SW 1271 (cell line): ENCODE data around the gene ARMC5.
A peak's percentile ranks its signal among the peaks of the same experiment; 100 is the strongest.
"Not testable (repeated sequence)": the region's sequence is repeated elsewhere in the genome, so short reads cannot be mapped to it uniquely, and the experiment has no call there.

Source experiments
- DNase-seq, 2 experiments: peaks; one replicate each; lab custom pipeline; 2025; lab: John Stamatoyannopoulos, UW

Gene ARMC5

DNA sequence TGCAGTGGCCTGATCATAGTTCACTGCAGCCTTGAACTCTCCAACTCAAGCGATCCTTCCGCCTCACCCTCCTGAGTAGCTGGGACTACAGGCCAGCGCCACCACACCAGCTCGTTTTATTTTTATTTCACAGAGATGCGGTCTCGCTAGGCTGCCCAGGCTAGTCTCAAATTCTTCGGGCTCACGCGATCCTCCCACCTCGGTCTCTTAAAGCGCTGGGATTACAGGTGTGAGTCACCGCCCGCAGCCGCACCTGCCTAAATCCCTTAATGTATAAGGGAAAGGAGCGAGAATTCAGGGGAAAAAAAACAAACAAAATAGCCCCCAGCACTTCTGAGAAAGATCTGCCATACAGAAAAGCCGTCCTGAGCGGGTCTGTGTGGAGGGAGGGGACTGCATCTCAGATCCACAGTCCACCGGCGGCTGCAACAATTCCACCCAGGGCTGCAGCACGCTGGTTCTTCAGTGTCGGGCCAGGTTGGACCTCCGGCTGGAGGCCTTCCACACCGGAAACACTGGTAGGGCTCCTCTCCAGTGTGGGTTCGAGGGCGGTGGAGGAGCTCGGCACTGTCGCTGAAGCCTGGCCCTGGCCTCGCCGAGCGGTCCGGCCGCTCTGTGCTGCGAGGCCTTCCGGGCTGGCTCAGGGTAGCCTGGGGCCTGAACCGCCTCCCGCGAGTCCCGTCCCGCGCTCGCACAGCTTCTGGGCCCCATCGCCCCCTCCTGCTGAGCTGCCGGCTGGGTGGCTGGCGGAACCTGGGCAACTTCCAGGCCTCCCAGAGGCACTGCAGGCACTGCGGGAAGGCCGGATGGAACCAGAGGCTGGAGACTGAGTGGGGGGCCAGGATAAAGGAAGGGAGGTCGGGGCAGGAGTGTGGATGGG lies 23.7 kb upstream of the ARMC5 start:
- DNase-seq, result no peak

DNA sequence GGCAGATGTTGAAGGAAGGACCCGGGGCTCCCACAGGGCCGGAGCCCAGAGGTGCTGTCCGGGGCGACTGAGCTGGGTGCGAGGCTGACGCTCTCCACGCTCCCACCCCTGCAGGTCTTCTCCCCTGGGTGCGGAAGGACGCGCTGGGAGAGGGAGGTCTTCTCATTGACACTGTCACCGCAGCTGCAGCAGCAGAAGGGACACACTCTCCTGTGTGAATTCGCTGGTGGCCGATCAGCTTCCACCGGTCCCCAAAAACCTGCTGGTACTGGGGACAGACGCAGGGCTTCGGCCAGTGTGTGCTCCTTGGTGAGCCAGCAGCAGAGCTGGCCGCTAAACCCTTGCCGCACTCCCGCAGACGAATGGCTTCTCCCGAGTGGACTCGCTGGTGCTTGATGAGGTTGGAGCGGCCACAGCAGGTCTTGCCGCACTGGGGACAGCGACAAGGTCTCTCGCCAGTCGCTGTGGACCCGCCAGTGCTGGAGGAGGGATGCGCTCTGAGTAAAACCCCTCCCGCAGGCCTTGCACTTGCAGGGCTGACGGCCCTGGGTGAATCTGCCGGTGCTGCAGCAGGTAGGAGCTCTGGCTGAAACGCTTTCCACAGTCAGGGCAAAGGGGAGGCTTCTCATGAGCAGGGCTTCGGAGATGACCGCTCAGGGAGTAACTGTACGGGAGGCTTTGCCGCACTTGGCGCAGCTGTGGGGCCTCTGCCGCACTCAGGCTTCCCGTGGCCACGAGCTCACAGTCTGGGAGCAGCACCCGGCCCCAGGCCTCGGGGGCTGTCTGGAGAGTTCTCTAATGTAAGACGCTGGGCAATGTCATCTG lies 22.9 kb upstream of the ARMC5 start:
- no peak for DNase-seq

DNA sequence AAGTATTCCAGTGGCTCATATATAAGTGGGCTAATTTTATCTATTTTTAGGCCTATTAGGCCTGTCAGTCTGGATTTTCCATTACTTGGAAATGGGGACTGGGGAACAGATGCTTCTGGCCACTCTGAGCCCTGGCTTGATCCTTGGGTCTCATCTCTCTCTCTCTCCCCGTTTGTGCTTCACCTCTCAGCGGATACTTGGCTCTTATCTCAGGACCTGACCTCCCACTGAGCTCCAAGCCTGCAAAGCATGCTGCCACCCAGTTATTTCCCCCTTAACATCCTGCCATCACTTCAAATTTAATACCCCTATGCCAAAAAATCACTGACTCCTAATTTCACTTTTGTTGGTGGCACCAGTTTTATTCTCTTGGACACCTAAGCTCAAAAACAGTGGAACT lies 20.9 kb upstream of the ARMC5 start:
- DNase-seq, result no peak

DNA sequence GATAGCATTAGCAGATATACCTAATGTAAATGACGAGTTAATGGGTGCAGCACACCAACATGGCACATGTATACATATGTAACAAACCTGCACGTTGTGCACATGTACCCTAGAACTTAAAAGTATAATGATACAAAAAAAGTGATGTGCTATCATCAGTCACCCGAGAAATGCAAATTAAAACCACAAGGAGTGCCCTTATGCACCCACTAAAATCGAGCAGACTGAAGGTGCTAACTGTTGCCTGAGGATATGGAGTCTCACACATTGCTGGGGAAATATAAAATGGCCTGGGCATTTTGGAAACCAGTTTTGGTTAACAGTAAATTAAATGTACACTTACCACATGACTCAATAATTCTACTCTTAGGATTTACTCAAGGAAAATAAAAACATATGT lies 20.3 kb upstream of the ARMC5 start:
- not testable (repeated sequence) for DNase-seq

GRCh38 chr16:31439519-31439918 lies 19.8 kb upstream of the ARMC5 start:
- DNase-seq, result no peak

- no peak for DNase-seq
These were observed 18.7 kb upstream of the ARMC5 start for GRCh38 chr16:31440516-31441184.

DNA sequence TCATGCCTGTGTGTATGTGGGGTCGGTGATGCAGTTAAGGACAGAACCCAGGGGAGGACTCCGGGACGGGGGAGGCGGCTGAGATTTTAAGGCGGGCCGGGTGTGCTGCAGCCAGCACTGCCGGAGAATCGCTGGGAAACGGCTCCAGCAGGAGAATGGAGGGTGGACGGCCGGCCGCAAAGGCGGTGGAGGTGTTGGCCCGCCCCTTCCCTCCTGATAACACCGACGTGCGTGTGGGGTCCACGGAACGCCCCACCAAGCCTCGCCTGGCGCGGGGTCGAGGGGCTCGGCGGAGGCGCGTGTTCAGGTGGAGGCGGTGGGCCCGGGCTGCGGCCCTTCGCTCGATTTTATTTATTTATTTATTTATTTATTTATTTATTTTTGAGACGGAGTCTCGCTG lies 17.3 kb upstream of the ARMC5 start:
- no peak for DNase-seq

DNA sequence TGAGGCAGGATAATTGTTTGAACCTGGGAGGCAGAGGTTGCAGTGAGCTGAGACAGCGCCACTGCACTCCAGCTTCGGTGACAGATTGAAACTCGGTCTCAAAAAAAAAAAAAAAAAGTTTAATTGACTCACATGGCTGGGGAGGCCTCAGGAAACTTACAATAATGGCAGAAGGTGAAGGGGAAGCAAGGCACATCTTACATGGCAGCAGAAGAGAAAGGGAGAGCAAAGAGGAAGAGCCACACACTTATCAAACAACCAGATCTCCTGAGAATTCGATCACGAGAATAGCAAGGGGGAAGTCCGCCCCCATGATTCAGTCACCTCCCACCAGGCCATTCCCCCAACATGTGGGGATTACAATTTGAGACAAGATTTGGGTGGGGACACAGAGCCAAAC lies 13.4 kb upstream of the ARMC5 start:
- not testable (repeated sequence) for DNase-seq

DNA sequence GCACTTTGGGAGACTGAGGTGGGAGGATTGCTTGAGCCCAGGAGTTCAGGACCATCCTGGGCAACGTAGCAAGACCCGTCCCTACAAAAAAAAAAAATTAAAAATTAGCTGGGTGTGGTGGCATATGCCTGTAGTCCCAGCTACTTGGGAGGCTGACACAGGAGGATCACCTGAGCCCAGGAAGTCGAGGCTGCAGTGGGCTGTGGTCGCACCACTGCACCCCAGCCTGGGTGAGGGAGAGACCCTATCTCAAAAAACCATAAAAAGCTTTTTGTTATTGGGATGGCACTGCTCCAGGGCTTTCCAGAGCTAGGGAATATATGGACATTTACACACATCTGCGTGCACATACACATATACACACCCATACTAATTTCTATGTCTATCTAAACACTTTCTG lies 8.1 kb upstream of the ARMC5 start:
- no peak for DNase-seq

- DNase-seq, result peak; percentile 37 to 81
These were observed 7.5 kb upstream of the ARMC5 start for GRCh38 chr16:31451681-31452351.

DNA sequence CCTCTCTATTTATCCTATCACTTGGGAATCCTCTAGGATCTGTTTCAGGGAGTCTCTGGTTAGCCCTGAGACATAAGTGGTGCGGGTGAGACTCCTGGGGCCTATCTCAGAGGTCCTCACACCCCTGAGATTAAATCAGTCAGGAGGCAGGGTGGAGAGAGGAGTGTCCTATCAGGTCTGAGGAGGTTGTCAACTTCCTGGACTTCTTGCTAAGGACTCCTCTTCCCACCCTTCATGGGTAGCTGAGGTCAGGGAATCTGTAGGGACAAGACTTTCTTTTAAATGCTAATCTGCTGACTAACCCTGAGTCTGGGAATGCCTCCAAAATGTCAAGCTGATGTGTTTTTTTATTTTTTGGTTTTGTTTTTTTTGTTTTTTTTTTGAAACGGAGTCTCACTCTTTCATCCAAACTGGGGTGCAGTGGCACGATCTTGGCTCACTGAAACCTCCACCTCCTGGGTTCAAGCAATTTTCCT lies 6.6 kb upstream of the ARMC5 start:
- peak in 1 of 2 experiments; percentile 80 for DNase-seq

DNA sequence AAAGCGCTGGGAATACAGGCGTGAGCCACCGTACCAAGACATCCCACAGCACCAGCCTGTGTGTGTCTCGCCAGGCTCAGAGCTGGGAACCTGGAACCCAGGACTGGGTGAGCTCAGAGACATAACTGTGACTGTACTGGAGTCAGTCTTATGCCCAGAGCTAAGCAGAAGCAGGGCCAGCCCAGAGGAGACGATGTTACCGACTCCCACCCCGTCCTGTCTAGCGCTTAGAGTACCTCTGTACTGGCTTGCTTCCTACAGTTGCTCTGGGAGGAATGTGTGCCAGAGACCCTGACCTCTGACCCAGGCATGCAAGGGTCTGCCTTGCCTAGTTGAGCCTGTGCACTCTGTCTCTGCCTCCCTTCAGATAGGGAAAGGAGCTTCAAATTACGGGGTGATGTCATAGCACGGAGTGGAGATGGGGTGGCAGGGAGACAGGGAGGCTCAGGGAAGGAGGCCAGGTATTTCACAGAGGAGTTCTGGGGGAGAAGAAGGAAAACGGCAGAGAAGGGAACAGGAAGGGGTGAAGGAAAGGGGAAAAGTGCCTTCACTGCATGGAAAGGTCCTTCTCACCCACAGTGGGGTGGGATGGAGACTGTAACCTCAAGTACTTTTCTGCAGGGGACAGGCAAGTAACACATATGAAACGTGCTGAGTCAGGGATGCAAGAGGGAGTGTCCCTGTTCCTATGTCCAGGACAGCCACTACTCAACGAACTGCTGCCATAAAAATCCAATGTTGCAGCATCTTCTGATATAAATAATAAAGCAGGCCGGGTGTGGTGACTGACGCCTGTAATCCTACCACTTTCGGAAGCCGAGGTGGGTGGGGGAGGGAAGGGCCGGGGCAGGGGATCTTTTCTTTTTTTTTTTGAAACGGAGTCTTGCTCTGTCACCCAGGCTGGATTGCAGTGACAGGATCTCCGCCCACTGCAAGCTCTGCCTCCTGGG lies 5.8 kb upstream of the ARMC5 start:
- DNase-seq, result peak in 1 of 2 experiments; percentile 57

GRCh38 chr16:31455601-31456314 lies 3.5 kb upstream of the ARMC5 start:
- no peak for DNase-seq

DNA sequence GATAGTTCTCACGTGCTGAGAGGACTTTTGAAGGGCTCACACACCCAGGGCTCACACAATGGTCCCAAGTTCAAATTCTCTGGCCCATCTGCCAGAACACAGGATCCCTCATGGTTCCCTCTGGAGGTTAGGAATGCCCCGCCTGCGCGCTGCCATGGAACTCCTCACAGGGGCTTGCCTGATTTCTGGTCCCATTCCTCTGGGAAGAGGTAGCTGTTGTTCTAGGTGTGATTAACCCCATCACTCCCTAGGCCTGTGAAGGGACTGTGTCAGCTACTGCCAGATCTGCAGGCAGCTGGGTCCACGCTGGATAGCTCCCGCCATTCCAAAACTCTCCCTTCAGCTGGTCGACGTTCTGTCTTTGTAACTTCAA lies 2.3 kb upstream of the ARMC5 start:
- no peak for DNase-seq

- DNase-seq, result peak in 1 of 2 experiments; percentile 44
These were observed 1.0 kb upstream of the ARMC5 start for GRCh38 chr16:31458073-31458843.

DNA sequence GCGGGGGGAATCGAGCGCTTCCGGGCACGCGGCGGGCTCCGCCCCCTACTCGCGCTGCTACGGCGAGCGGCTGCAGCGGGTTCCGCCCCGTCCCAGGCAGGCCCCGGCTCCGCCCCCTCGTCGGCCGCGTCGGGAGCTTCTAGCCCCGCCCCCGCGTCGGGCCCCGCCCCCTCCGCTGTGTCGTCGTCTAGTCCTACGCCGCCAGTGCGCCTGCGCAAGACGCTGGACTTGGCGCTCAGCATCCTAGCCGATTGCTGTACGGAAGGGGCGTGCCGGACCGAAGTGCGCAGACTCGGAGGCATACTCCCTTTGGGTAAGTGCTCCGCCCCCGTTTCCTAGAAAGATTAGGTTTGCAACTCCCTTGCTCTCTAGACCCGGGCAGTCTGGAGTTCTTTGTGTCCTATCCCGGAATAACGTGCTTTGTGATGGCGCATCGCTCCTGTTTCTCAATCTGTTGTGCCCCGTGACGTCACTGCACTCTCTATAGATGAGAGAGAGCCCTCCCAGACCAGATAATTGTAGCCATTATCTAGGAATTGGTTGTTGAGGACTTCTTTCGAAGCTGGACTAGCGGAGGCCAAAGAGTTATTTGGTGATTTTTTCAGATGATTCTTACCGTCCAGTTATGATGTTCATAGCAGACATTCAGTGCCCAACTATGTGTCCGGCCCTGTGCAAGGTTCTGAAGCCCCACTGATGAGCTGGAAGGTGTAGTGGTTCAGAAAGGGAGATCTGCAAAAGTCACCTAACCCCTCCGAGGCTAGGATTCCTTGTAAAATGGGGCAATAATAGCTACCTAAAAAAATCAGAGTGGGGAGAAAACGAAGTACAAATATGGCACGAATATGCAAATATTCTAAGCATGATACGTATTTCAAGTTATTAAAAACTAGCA lies 633 bp downstream of the ARMC5 start:
- DNase-seq, result peak; percentile 97

- peak in 1 of 2 experiments; percentile 52 for DNase-seq
These were observed 1.3 kb downstream of the ARMC5 start for GRCh38 chr16:31460582-31461002.
